BE2C (cell line): ENCODE data around the gene KRAS.

Experiments used
- DNase-seq: peaks from one replicate; pipeline ENCODE4 v3.0.0-alpha.2; 2020
- H3K27me3 ChIP-seq: fragments of 250-450 bp; sonication (Bioruptor Pico); 2 replicates; pipeline ENCODE4 v1.5.1; 2020; ENCODE audit warnings: mild to moderate bottlenecking
- H3K36me3 ChIP-seq: fragments of 250-450 bp; sonication (Bioruptor Pico); 2 replicates; pipeline ENCODE4 v1.5.1; 2020; ENCODE audit warnings: mild to moderate bottlenecking
- H3K4me1 ChIP-seq: fragments of 250-450 bp; sonication (Bioruptor Pico); 2 replicates; pipeline ENCODE4 v1.5.1; 2020
- H3K4me3 ChIP-seq: 2 replicates; pipeline ENCODE4 v1.5.1; 2011; ENCODE audit warnings: low read depth, low read length
- H3K9me3 ChIP-seq: fragments of 250-450 bp; sonication (Bioruptor Pico); 2 replicates; pipeline ENCODE4 v1.5.1; 2020
- TF ChIP-seq, protein P1 (sequence below): IDR thresholded peaks from 2 replicates; pipeline ENCODE4 v1.5.1; 2012; ENCODE audit warnings: mild to moderate bottlenecking, low read depth, low read length

The KRAS gene

GRCh38 chr12:25253371-25254068 is 2.8 kb upstream of the KRAS start:
- no peaks in the 10 kb centered on the region for H3K36me3 ChIP-seq
- no peak overlapping the region for H3K4me3 ChIP-seq
- H3K4me1 ChIP-seq = peaks cover 6% of the 10 kb centered on the region
- TF ChIP-seq, protein P1, sequence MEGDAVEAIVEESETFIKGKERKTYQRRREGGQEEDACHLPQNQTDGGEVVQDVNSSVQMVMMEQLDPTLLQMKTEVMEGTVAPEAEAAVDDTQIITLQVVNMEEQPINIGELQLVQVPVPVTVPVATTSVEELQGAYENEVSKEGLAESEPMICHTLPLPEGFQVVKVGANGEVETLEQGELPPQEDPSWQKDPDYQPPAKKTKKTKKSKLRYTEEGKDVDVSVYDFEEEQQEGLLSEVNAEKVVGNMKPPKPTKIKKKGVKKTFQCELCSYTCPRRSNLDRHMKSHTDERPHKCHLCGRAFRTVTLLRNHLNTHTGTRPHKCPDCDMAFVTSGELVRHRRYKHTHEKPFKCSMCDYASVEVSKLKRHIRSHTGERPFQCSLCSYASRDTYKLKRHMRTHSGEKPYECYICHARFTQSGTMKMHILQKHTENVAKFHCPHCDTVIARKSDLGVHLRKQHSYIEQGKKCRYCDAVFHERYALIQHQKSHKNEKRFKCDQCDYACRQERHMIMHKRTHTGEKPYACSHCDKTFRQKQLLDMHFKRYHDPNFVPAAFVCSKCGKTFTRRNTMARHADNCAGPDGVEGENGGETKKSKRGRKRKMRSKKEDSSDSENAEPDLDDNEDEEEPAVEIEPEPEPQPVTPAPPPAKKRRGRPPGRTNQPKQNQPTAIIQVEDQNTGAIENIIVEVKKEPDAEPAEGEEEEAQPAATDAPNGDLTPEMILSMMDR = no peak
- no peak for DNase-seq
- H3K9me3 ChIP-seq = no peaks in the 10 kb centered on the region
- no peaks in the 10 kb centered on the region for H3K27me3 ChIP-seq

DNA sequence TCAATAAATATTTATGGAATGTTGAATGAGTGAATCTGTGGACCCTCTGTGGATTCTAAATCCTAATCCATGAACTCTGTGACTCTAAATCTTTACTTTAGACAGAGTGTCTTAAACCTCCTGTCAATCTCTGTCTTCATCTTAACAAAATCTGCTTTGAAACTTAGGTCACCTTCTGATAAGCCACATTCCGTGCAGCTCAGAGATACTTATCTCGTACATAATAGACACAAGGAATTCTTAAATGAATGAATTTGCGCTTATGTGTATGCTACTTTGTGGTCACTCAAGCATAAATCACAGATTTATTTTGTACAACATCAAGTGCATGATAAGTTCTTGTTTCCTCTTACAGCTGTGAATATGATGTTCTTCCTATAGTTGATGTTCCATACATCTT is 2.2 kb upstream of the KRAS start:
- Histone ChIP-seq H3K27me3 (no peaks in the 10 kb centered on the region), H3K4me3 (no peak overlapping the region), H3K4me1 (peaks cover 6% of the 10 kb centered on the region), H3K36me3 (no peaks in the 10 kb centered on the region), H3K9me3 (no peaks in the 10 kb centered on the region)
- no peak for DNase-seq
- TF ChIP-seq, protein P1 = no peak

DNA sequence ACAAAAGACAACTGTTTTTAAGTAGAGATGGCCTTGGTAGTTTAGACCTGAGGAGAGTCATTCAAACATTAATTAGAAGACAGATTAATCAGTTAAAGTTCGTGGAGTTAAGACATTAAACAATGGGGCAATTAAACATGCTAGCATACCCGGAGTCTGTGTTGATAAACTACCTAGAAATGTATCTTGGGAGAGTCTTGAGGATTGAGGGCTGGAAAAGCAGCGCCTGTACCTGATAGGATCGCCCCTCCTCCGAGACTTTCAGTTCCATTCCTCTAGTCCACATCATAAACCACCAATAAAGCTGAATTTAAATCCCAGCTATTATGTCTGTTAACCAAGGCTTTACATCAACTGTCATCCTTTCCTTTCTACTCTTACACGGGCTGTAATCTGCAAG is 1.0 kb upstream of the KRAS start:
- Histone ChIP-seq H3K27me3 (no peaks in the 10 kb centered on the region), H3K36me3 (0 out of 2 replicates have a peak, but pooled peaks cover 3% of the 10 kb centered on the region), H3K4me1 (peaks cover 6% of the 10 kb centered on the region), H3K4me3 (peak overlapping the region; percentile 76), H3K9me3 (no peaks in the 10 kb centered on the region)
- TF ChIP-seq, protein P1 = no peak
- no peak for DNase-seq

DNA sequence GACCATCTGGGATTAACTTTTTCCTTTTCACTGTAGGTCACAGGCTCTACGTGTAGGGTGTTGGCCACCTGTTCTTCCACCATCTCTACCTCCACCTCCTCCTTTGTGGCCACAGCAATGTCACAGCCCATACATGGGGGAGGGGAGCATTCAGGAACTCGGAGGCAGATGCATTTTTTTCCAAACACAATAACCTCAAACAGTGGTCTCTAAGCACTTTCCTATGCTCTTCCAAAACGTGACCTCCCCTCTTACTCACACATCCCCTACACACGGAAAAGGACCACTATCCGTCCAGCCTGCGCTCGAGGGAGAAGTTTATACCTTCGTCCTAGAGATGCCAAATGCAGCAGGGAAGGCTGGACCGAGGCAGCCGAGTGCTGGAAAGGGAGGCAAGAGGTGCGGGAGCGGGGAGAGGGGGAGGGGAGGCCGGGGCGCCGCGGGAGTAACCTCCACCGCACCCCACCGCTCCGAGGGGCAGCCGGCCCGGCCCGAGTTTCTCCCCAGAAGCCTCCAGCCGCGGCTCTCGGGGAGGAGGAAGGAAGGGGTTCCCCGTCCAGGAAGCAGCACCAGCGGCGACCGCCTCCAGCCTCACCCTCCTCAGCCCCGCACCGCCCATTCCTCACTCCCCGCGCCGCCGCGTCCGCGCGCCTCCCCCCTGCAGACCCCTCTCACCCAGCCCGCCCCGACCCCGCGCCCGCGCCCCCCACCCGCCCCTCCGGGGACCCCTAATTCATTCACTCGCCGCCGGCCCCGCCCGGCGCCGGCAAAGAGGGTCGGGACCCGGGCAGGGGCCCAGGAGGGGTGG is 594 bp downstream of the KRAS start:
- TF ChIP-seq, protein P1 = no peak
- no peaks in the 10 kb centered on the region for H3K27me3 ChIP-seq
- peaks cover 6% of the 10 kb centered on the region for H3K4me1 ChIP-seq
- DNase-seq = peak; percentile 45
- H3K36me3 ChIP-seq = peaks cover 3% of the 10 kb centered on the region; the same call in 1 of the 2 replicates
- H3K9me3 ChIP-seq = no peaks in the 10 kb centered on the region
- H3K4me3 ChIP-seq = peak overlapping the region; percentile 83

- H3K27me3 ChIP-seq = no peaks in the 10 kb centered on the region
- peaks cover 6% of the 10 kb centered on the region for H3K4me1 ChIP-seq
- no peak overlapping the region for H3K4me3 ChIP-seq
- no peaks in the 10 kb centered on the region for H3K9me3 ChIP-seq
- DNase-seq = no peak
- TF ChIP-seq, protein P1 = no peak
- peaks cover 3% of the 10 kb centered on the region; the same call in 1 of the 2 replicates for H3K36me3 ChIP-seq
Observed at GRCh38 chr12:25248732-25249131, 2.0 kb downstream of the KRAS start.

GRCh38 chr12:25248137-25248536 is 2.6 kb downstream of the KRAS start:
- Histone ChIP-seq H3K4me1 (peaks cover 6% of the 10 kb centered on the region), H3K27me3 (no peaks in the 10 kb centered on the region), H3K4me3 (no peak overlapping the region), H3K36me3 (peaks cover 3% of the 10 kb centered on the region; the same call in 1 of the 2 replicates), H3K9me3 (no peaks in the 10 kb centered on the region)
- DNase-seq = no peak
- TF ChIP-seq, protein P1 = no peak
